GM18520 (cell line): ENCODE measurements around the gene BRAT1.

ENCODE experiments used
- ATAC-seq: cut with Tn5 transposase; IDR thresholded peaks from one replicate; pipeline ENCODE4 v1.9.1; 2021; ENCODE audit not compliant: unreplicated experiment

BRAT1 gene

DNA sequence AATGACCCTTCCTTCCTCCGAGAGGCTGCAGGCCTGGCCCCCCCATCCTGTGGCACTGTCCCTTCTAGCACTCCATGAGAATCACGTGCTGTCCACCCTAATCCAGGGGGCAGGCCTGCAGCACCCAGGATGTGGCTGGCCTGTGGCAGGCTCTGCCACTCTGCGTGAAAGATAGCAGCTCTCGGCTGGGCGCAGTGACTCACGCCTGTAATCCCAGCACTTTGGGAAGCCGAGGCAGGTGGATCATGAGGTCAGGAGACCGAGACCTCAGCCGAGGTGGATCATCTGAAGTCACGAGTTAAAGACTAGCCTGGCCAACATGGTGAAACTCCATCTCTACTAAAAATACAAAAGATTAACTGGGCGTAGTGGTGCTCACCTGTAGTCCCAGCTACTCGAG is 54.6 kb downstream of the BRAT1 start:
- no peak for ATAC-seq

DNA sequence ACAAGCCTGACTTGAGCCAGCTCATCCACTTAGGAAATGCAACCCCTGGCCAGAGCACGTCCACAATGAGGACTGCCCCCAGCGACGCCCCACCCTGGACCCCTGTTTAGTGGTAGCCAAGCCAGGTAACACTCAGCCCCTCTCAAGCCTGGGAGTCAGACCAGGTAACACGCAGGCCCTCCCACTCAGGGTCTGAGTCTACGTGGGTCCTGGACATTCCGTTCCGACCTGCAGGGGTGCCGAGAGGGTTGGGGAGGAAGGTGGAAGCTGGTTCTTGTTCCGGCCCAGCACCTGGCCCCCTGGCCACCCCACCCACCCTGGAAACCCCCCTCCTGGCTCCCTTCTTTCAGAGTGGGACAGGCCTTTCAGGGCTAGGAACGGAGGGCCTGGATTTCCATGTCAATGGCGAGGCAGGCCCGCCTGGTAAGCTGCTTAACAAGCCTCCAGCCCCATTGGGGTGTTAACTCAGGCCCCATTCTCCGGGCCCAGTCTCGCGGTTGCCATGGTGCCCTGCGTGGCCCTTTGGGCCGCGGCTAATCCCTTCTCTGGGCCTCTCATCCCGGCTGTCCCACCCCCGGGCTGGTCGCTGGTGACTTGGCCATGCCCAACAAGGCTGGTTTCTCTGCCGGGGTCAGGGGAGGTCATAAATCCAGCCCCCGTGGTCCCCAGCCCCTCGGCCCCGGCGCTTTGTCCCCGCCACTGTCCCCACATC is 55.4 kb downstream of the BRAT1 start:
- ATAC-seq, result no peak

DNA sequence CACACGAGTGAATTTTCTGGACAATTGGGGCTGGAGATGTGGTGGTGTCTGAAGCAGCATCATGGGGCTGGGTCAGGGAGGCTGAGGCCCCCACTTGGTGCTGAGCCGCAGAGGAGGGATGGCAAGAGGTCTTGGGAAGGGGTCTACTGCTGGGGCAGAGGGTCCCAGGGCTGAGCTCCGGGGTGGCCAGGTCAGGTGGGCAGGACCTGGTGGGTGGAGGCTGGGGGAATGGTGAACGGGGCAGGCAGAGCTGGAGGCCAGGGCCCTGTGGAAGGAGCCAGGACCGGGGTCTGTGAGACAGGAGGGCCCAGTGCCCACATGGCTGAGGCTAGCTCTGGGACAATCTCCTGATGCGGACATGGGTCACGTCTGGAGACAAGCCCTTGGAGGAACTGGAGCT is 56.1 kb downstream of the BRAT1 start:
- ATAC-seq, result no peak

DNA sequence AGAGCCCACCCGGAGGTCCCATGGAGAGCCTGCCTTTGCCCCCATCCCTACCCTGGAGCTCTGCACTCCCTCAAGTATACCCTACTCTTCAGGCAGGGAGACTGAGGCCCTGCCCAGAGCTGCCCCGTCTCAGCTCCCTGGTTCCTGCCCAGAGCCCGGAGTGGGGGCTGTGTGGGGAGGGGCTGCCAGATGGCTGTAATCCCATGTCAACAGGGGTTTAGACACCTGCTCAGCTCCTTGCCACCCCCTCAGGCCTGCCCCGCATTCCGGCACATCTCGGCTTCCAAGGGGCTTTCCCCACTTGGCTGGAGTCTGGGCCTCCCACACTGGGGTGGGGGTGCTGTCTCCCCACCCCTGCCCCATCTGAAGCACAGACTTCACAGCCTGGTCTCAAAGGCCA is 56.6 kb downstream of the BRAT1 start:
- no peak for ATAC-seq

DNA sequence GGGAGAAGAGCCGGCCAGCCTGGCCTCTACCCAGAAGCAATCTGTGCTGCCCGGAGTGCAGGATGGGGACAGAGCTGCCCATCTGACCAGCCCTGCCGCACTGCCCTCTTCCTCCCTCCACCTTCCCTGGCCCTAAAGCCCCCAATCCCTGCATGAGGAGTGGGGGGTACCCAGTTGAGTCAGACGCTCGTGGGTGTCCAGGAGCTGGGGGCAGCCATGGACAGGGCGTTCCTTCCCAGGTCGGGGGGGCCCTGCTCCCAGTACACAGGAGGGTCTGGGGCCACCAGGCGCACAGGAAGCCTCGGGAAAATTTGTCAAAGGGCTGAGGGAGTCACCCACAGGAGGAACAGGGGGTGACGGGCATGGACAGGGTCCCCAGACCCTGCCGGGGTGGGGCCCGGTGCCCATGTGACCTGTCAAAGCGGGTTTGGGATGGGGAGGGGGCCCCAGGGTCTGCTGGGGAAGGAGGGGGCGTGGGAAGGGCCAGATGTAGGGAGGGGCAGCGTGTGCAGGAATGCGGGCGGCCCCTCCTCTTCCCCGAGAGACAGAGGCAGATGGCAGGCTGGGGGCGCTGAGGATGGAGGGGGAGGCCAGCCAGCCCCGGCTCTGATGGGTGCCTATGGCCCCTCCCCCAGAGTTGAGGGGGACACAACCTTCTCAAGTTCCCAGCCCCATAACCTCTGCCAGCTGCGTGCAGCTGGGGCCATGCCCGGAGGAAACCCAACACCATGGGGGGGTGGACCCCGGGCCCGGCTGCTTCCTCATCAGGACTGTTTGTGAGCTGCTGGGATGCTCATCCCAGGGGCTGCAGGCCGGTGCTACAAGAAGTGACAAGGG is 57.6 kb downstream of the BRAT1 start:
- no peak for ATAC-seq

DNA sequence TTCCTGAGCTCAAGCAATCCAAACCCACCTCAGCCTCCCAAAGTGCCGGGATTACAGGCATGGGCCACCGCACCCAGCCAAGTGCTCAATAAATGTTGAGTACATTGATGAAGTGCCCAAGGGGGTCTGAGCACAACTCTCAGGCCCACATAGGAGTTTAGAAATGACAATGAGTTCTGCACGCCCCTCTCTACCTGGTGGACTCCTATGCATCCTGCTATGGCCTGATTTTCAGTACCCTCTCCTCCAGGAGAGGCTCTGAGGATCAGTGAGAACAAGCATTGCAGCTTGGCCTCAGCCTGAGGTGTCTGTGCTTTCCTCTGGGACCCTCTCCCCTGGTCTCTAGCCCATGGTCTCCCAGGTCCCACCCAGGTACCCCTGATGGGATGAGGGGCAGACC is 58.3 kb downstream of the BRAT1 start:
- no peak for ATAC-seq

DNA sequence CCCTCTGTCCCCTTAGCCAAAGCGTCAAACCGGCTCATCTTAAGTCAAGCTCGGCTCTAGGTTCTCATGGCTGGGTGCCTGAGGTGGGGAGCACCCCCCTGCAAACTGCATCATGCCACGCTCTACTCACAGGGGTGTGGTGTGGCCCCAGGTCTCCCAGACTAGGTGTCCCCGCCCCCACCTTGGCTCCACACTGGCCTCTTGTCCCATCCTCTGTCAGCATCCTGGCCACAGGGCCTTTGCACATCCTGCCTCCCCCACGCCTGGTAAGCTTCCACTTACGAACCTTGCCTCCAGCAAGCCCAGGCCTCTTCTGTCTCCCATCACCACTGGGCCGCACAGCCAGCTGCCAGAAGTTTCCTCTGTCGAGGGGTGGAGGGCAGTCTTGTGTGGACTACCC is 58.9 kb downstream of the BRAT1 start:
- no peak for ATAC-seq

DNA sequence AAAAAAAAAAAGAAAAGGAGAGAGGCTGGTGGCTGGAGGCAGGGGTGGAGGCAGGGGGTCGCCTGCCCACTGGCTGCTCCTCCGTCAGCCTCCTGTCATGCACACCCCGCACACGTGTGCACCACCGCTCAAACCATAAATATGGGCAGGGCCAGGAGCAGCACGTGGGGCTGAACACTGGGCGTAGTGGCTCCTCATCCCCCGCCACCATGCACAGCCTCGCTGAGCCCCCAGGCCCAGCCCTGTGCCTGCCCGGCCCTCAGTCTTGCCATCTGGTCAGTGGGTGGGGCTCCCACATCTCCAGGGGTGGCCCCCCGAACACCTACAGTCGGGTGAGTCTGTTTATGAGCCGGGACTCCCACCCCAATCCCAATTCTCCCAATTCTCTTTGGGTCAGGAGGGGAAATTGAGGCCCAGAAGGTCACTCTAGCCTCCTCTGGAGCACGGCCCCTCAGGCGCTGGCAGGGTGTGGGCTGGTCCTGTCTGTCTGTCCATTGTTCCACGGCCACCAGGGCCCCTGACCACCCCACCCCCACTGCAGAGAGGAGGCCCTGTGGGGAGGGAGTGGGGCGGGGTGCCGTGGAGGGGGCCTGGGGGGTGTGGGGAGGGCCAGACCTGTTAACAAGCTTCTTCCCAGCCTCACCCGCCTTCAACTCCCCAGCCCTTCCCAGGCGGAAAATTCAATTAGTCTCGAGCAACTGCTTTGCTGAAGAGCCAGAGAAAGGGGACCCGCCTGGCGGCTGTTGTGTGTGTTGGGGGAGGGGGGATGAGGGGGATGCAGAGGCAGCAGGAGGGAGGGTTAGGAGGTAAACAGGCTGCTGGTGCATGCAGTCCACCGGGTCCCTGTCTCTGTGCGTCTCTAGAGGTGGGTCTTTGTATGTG is 59.7 kb downstream of the BRAT1 start:
- ATAC-seq, result no peak

DNA sequence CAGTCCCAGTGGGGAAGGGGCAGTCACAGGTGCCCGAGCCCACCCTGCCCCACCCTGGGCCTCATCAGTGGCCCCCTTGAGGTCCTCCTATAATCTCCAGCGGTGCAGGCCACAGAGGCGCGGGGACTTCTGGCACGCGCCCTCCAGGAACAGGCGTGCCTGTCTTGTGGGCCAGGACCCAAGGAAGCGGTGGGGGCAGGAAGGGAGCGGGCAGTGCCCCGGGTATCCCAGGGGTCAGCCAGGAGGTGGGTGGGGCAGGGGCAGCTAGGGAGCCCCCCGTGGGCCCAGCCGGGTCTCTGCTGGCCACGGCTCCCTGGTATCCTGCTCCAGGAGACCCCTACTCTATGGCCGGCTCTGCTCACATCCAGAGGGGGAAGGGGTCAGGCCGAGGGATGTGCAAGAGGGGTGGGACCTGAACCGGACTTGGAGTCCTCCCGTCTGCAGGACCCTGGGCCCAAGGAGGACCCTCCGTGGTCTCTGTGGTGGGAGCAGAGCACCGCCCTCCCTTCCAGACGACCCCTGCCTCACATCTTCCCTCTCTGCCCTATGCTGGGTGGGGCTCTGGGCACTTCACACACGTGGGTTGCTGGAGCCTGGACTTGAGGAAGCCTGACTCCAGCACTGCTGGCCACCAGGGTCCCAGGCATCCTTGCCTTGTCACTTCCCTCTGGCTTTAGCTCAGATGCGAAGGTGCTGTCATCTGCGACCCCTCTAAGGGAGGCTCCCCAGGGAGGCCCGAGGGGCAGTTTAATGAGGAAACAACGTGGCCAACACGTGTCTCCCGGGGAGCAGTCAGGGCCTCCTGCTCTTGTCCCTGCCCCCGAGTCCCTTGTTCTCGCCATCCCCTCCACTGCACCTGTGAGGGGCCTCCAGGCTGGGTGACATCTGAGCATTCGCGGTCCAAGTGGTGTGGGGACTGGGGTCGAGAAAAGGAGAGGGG is 60.9 kb downstream of the BRAT1 start:
- ATAC-seq, result no peak

DNA sequence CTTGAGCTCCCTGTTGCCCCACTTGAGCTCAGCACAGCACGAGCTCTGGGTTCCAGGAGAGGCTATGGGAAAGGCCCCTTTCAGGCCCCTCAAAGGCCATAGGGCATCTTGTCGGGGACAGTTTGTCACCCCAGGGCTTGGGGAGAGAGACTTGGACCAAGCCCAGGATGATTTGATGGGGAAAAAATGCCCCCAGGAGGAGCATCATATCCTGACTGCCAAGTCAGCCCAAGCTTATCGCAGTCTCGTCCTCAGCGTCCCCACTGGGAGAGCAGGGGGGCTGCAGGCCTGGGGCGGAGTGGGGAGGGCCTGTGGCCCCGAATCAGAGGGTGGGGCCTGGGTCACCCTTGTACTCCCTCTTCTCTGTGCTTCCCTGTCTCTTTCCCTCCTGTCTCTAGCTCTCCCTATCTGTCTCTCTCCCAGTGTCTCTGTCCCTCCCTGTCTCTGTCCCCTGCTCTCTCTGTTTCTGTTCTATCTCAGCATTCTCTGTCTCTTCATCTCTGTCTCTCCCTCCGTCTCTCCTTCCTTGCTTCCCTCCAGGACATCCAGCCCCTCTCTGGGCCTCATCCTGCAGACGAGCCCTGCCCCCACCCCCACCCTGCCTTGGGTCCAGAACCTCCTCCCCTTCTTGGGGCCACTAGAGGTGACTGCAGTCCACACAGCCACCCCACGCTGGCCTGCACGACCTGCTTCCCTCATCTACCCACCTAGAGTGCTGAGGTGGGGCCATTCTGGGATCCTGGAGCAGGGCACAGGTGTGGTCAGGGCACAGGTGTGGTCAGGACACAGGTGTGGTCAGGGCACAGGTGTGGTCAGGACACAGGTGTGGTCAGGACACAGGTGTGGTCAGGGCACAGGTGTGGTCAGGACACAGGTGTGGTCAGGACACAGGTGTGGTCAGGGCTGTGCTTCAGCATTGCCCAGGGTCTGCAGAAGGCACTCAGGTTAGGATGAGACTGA is 61.8 kb downstream of the BRAT1 start:
- no peak for ATAC-seq

DNA sequence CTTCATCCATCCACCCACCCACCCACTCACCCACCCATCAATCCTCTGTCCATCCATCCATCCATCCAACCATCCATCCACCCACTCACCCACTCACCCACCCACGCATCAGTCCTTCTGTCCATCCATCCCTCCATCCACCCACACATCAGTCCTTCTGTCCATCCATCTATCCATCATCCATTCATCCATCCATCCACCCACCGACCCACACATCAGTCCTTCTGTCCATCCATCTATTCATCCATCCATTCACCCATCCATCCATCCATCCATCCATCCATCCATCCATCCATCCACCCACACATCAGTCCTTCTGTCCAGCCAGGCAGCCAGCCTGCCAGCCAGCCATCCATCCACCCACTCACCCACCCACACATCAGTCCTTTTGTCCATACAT is 63.3 kb downstream of the BRAT1 start:
- no peak for ATAC-seq

DNA sequence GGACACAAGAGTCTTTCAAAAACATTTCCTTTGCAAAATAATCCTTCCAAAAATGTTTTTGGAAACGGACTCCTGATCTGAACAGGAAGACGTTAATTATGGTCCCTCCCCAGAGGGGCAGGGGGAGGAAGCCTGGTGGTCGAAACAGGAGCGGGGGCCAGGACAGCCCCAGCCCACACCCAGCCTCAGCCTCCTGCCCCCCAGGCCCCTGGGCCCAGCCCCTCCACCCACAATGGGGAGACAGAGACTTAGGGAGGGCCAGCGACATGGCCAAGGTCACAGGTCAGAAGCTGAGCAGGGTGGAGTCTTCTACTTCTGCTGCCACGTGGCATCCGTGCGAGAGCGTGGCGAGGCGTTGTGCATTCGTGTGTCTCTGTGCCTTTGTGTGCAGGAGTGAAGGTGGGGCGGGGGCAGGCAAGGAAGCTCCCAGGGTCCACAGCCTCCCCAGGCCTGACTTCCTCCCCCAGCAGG is 65.1 kb downstream of the BRAT1 start:
- ATAC-seq, result no peak

DNA sequence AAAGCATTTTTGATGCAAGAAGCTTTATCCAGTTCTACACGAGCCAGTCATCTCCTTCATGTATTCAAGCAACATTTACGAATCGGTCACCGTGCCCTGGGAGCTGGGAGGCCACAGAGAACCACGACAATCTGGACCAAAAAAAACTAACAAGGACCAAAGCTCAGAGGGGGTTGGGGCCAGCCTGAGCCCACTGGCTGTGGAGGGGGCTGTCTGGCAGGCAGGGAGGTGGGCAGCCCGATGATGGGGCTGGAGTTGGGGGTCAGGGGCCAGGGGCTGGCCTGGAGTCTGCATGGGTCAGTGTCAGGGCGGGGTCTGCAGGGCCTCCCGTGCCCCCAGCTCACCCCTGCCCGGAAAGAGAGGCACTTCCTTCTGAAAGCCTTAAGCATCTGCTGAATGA is 66.6 kb downstream of the BRAT1 start:
- ATAC-seq, result no peak

DNA sequence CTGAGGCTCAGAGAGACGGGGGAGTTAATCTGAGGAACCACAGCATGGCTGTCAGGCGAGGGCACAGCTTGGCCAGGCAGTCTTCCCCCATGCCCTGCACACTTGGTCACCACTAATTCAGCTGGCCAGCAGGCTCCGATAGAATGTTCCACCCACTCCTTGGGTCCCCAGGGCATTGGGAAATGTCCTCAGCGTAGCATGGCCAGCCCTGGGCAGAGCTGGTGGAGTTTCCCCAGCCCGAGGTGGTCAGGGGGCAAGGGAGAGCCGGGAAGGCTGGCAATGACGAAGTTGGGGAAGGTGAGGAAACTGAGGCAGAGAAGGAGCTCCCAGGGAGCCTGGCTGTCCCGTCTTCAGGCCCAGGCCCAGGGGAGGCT is 67.1 kb downstream of the BRAT1 start:
- ATAC-seq, result no peak
